CD4-positive, alpha-beta memory T cell (primary cell): ENCODE data around the gene ITGA7. TPM values are rescaled to one million over a fixed set of nuclear protein-coding genes. Genes with fewer than 3 reads are reported as not detected.

Source experiments
- CTCF ChIA-PET: fragments of 350-600 bp; sonication (Branson Sonifier 250); formaldehyde crosslinking; loops from one replicate; lab custom pipeline; 2021; ENCODE audit warnings: inconsistent platforms; ENCODE audit not compliant: partially characterized antibody; lab: Charles Lee
- POLR2A ChIA-PET: fragments of 350-600 bp; sonication (Branson Sonifier 250); formaldehyde crosslinking; loops from one replicate; lab custom pipeline; 2021; ENCODE audit not compliant: partially characterized antibody; lab: Charles Lee
- DNase-seq, 5 donors: peaks; one replicate each; pipeline versions ENCODE4 v3.0.0 to v3.0.0-alpha.2; 2020 to 2022; ENCODE audit warnings: mixed read lengths in 1 of 5
- H3K27ac ChIP-seq: one replicate; pipeline ENCODE4 v1.7.0; 2013; ENCODE audit warnings: low read depth, low read length
- H3K27me3 ChIP-seq: 2 replicates; pipeline ENCODE4 v1.7.0; 2013; ENCODE audit warnings: mild to moderate bottlenecking, low read length, moderate library complexity; ENCODE audit not compliant: insufficient read depth
- H3K36me3 ChIP-seq: 2 replicates; pipeline ENCODE4 v1.7.0; 2013; ENCODE audit warnings: mild to moderate bottlenecking, low read length, moderate library complexity; ENCODE audit not compliant: insufficient read depth
- H3K4me1 ChIP-seq: 2 replicates; pipeline ENCODE4 v1.7.0; 2013; ENCODE audit warnings: mild to moderate bottlenecking, low read length, moderate library complexity; ENCODE audit not compliant: insufficient read depth
- H3K4me3 ChIP-seq, 2 donors: one replicate each; pipeline ENCODE4 v1.7.0; 2013; ENCODE audit warnings: low read length in 2 of 2, mild to moderate bottlenecking in 1 of 2
- H3K9me3 ChIP-seq, 2 donors: one replicate each; pipeline ENCODE4 v1.7.0; 2013; ENCODE audit warnings: low read length in 2 of 2, control low read depth in 1 of 2; ENCODE audit not compliant: control insufficient read depth in 1 of 2
- H3K27ac Mint-ChIP-seq, 7 donors: one replicate each; pipeline ENCODE4 v1.8.0; 2020 to 2021; ENCODE audit warnings: mixed read lengths in 7 of 7, mild to moderate bottlenecking in 6 of 7, inconsistent platforms in 3 of 7, moderate library complexity in 3 of 7
- H3K27me3 Mint-ChIP-seq, 2 donors: one replicate each; pipeline ENCODE4 v1.8.0; 2020 to 2021; ENCODE audit warnings: mixed read lengths in 2 of 2
- H3K36me3 Mint-ChIP-seq, 2 donors: one replicate each; pipeline ENCODE4 v1.8.0; 2020 to 2021; ENCODE audit warnings: mixed read lengths in 2 of 2, inconsistent platforms in 1 of 2, mild to moderate bottlenecking in 1 of 2
- H3K4me1 Mint-ChIP-seq, 4 donors: one replicate each; pipeline ENCODE4 v1.8.0; 2020 to 2021; ENCODE audit warnings: mixed read lengths in 4 of 4, mild to moderate bottlenecking in 1 of 4
- H3K4me3 Mint-ChIP-seq, 8 donors: one replicate each; pipeline ENCODE4 v1.8.0; 2020 to 2021; ENCODE audit warnings: mixed read lengths in 8 of 8, mild to moderate bottlenecking in 7 of 8, moderate library complexity in 6 of 8, inconsistent platforms in 3 of 8
- H3K9me3 Mint-ChIP-seq, 8 donors: one replicate each; pipeline ENCODE4 v1.8.0; 2020 to 2021; ENCODE audit warnings: mixed read lengths in 8 of 8, mild to moderate bottlenecking in 5 of 8, inconsistent platforms in 3 of 8, moderate library complexity in 1 of 8
- intact Hi-C: fragments of 100-400 bp; cut with micrococcal nuclease; formaldehyde crosslinking; loops from one replicate; pipeline ENCODE4 v1.15.1; 2023
- polyA plus RNA-seq, 2 donors: library from polyadenylated mRNA; unstranded; fragments of 300-500 nt; fragmentation: Illumina TruSeq; gene quantifications; one replicate each; pipeline ENCODE4 v1.2.3, GENCODE V29; 2021
- total RNA-seq, 2 experiments: library from RNA; stranded (reverse); gene quantifications; one replicate each; pipeline ENCODE4 v1.2.3, GENCODE V29; 2021

The ITGA7 gene
- total and polyA plus RNA-seq, 4 experiments from 2014 or later = 2.5 to 2.9 TPM; not detected in 2

GRCh38 chr12:55706568-55707218 lies 1.0 kb downstream of the ITGA7 start:
- no peak overlapping the region for H3K27ac Mint-ChIP-seq
- intact Hi-C loops = no loop called here

DNA sequence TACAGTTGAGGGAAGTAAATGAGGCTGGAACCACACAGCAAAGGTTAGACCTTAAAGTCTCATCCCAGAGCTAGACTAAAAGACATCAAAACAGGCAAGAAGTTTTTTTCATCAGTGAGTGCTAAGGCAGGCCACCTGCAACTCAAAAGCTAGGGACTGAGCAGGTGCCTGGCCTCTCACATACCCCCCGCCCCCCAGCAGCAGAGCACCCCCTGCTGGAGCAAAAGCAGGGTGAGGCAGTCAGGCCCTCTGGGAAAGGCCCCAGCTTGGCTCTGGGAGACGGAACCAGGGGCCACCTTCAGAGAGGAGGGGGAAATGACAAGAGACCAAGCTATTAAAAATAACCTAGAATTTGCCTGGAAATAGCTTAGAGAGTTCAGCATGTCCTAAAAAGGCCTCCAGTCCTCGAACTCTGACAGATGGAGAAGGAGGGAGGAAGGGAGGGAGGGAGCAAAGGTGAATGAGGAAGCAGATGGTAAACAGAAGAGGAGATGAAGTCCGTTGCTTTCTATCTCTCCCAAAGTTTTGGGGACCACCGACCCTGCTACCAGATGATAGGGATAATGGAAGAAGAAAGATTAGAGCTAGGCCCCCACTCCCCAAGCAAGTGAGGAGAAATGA lies 1.8 kb downstream of the ITGA7 start:
- no peak overlapping the region for H3K27ac ChIP-seq
- peaks cover 10 to 18% of the 10 kb centered on the region in 2 donors for H3K27me3 Mint-ChIP-seq
- peaks cover 14% of the 10 kb centered on the region for H3K4me1 ChIP-seq
- H3K27me3 ChIP-seq = peaks cover 5% of the 10 kb centered on the region
- peaks cover 13 to 22% (median 18%) of the 10 kb centered on the region in 4 donors for H3K4me1 Mint-ChIP-seq
- POLR2A ChIA-PET = interaction anchor here (2.6 kb wide), 1 partner anchor 10 kb away, joined by 14 read pairs; the partner anchor contains the start of gene BLOC1S1
- peak overlapping the region in 1 of 7 donors; percentile 74 for H3K27ac Mint-ChIP-seq
- H3K9me3 Mint-ChIP-seq = no peaks in the 10 kb centered on the region
- H3K4me3 ChIP-seq = no peak overlapping the region
- DNase-seq = no peak
- no peaks in the 10 kb centered on the region for H3K36me3 Mint-ChIP-seq
- CTCF ChIA-PET = interaction anchor here (0.8 to 1.3 kb wide), 2 partner anchors 10 to 14 kb away, joined by 3 to 6 read pairs; partner anchors contain the start of gene BLOC1S1
- peak overlapping the region in 6 of 8 donors; percentile 13 to 57 (median 42) for H3K4me3 Mint-ChIP-seq
- intact Hi-C loops = no loop called here
- H3K36me3 ChIP-seq = no peaks in the 10 kb centered on the region
- H3K9me3 ChIP-seq = no peaks in the 10 kb centered on the region

More at GRCh38 chr12:55706568-55707218, 1.0 kb downstream of the ITGA7 start:
- Histone ChIP-seq H3K4me1 (peaks cover 14% of the 10 kb centered on the region), H3K36me3 (no peaks in the 10 kb centered on the region), H3K9me3 (no peaks in the 10 kb centered on the region), H3K27ac (no peak overlapping the region), H3K27me3 (peaks cover 5% of the 10 kb centered on the region), H3K4me3 (no peak overlapping the region)
- H3K27me3 Mint-ChIP-seq = peaks cover 10 to 18% of the 10 kb centered on the region in 2 donors
- peak overlapping the region; percentile 60 to 91 (median 76) for H3K4me3 Mint-ChIP-seq
- H3K4me1 Mint-ChIP-seq = peaks cover 13 to 22% (median 18%) of the 10 kb centered on the region in 4 donors
- ChIA-PET CTCF (no interaction called here), POLR2A (interaction anchor here (1.1 to 2.6 kb wide), 2 partner anchors 9 to 409 kb away, joined by 3 to 14 read pairs; partner anchors contain the start of gene BLOC1S1)
- DNase-seq = no peak
- H3K36me3 Mint-ChIP-seq = no peaks in the 10 kb centered on the region
- H3K9me3 Mint-ChIP-seq = no peaks in the 10 kb centered on the region

DNA sequence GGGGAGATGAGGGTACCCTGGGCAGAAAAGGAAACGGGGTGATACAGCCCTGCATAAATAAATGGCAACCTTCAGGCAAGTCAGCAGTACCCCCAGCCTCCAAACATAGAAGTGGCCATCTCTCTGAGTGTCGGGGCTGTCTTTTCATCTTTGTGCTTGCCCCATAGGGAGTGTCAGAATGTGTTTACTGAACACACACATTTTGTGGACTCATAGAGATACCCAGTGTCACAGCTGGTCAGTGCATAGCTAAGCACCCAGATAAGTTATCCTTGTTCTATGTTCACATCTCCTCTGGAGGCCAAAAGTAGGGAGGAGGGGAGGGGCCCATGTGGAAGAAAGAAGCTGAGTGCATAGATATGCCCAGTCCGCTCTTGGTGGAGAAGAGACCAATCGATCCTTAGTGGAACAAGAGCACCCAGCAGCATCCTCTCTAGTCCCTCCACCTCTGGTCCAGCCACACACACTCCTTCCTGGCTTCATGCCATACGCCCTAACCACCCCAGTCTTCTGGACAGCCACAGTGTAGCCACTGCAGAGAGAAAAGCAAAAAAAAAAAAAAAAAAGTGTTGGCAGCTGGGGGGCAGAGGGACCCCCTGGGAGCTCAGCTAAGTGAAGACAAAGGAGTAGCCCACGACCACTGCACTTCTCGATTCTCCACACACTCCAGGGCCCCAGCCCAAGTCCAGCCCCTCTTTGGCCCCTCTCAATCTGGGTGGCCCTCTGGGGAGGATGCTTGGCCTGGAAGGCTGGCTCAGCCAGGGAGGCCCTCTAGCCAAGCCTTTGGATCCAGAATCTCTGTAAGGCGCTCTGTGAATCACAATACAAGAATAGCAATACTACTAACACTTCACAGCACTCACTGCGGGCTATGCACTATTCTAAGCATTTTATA lies 2.6 kb downstream of the ITGA7 start:
- Mint-ChIP-seq H3K4me1 (peaks cover 13 to 22% (median 18%) of the 10 kb centered on the region in 4 donors), H3K9me3 (no peaks in the 10 kb centered on the region), H3K4me3 (peak overlapping the region in 1 of 8 donors; percentile 5), H3K27me3 (peaks cover 10 to 18% of the 10 kb centered on the region in 2 donors), H3K36me3 (no peaks in the 10 kb centered on the region), H3K27ac (peak overlapping the region in 1 of 7 donors; percentile 20)
- Histone ChIP-seq H3K36me3 (no peaks in the 10 kb centered on the region), H3K9me3 (no peaks in the 10 kb centered on the region), H3K4me1 (peaks cover 14% of the 10 kb centered on the region), H3K4me3 (no peak overlapping the region), H3K27me3 (peaks cover 5% of the 10 kb centered on the region), H3K27ac (no peak overlapping the region)
- POLR2A ChIA-PET = interaction anchor here (2.6 kb wide), 1 partner anchor 11 kb away, joined by 14 read pairs; the partner anchor contains the start of gene BLOC1S1
- CTCF ChIA-PET = interaction anchor here (0.8 to 1.3 kb wide), 2 partner anchors 10 to 15 kb away, joined by 3 to 6 read pairs; partner anchors contain the start of gene BLOC1S1
- intact Hi-C loops = no loop called here
- DNase-seq = no peak

- Mint-ChIP-seq H3K4me3 (no peak overlapping the region), H3K27me3 (peaks cover 10 to 17% of the 10 kb centered on the region in 2 donors), H3K27ac (no peak overlapping the region), H3K4me1 (peaks cover 13 to 20% (median 17%) of the 10 kb centered on the region in 4 donors), H3K9me3 (no peaks in the 10 kb centered on the region), H3K36me3 (no peaks in the 10 kb centered on the region)
- POLR2A ChIA-PET = no interaction called here
- CTCF ChIA-PET = no interaction called here
- no peak for DNase-seq
- H3K27me3 ChIP-seq = peaks cover 5% of the 10 kb centered on the region
- intact Hi-C loops = no loop called here
- H3K4me3 ChIP-seq = no peak overlapping the region
- no peaks in the 10 kb centered on the region for H3K36me3 ChIP-seq
- no peaks in the 10 kb centered on the region for H3K9me3 ChIP-seq
- H3K4me1 ChIP-seq = peaks cover 14% of the 10 kb centered on the region
- no peak overlapping the region for H3K27ac ChIP-seq
Observed at GRCh38 chr12:55703901-55704761, 3.6 kb downstream of the ITGA7 start.

DNA sequence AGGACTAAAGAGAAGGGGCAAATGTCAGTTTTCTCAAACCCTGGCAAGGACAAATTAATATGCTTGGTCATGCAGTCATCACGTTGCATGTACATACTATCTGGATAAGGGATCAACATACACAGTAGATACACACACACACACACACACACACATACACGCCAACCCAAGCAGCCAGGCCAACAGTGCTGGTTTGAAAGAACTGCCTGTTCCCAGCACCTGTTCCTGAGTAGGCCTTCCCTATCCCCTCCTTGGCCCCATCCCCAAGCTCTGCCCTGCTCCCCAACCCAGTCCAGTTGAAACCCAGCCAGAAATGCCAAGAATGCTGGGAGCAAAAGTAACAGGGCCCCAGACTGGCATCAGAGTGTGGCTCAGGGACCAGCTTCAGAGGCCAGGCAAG lies 4.4 kb downstream of the ITGA7 start:
- Histone ChIP-seq H3K27ac (no peak overlapping the region), H3K4me1 (peaks cover 7% of the 10 kb centered on the region), H3K9me3 (no peaks in the 10 kb centered on the region), H3K36me3 (no peaks in the 10 kb centered on the region), H3K4me3 (no peak overlapping the region), H3K27me3 (peaks cover 5% of the 10 kb centered on the region)
- H3K36me3 Mint-ChIP-seq = no peaks in the 10 kb centered on the region
- no peaks in the 10 kb centered on the region for H3K9me3 Mint-ChIP-seq
- peak overlapping the region in 2 of 7 donors; percentile 29 to 57 for H3K27ac Mint-ChIP-seq
- CTCF ChIA-PET = no interaction called here
- DNase-seq = no peak
- intact Hi-C loops = no loop called here
- peaks cover 8 to 12% (median 10%) of the 10 kb centered on the region in 4 donors for H3K4me1 Mint-ChIP-seq
- peak overlapping the region in 1 of 8 donors; percentile 5 for H3K4me3 Mint-ChIP-seq
- H3K27me3 Mint-ChIP-seq = peaks cover 7 to 12% of the 10 kb centered on the region in 2 donors
- POLR2A ChIA-PET = no interaction called here

DNA sequence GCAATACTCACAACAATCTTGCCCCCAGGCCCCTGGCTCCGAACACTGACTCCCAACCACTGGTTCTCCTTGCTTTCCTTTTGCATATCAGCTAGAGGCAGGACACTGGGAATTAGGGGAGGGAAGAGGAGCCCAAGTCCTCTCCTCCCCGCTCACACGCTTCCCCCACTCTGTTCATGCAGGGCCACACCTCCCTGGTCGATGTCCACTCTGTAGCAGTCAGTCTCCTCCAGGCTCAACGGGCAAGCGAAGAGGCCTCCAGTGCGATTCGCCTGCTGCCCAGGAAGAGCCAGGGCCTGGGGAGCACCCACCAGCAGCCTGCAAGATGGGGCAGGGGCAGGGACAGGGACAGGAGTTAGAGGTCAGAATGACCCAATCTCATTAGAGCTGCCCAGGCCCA lies 4.8 kb downstream of the ITGA7 start:
- Mint-ChIP-seq H3K4me3 (no peak overlapping the region), H3K36me3 (no peaks in the 10 kb centered on the region), H3K4me1 (peaks cover 4 to 7% (median 6%) of the 10 kb centered on the region in 4 donors), H3K27ac (no peak overlapping the region), H3K9me3 (no peaks in the 10 kb centered on the region), H3K27me3 (peaks cover 5 to 10% of the 10 kb centered on the region in 2 donors)
- peaks cover 5% of the 10 kb centered on the region for H3K4me1 ChIP-seq
- H3K27me3 ChIP-seq = peaks cover 5% of the 10 kb centered on the region
- POLR2A ChIA-PET = no interaction called here
- no peak overlapping the region for H3K27ac ChIP-seq
- no peak for DNase-seq
- no peaks in the 10 kb centered on the region for H3K36me3 ChIP-seq
- no peak overlapping the region for H3K4me3 ChIP-seq
- intact Hi-C loops = no loop called here
- H3K9me3 ChIP-seq = no peaks in the 10 kb centered on the region
- CTCF ChIA-PET = no interaction called here
